Measurements from ENCODE around the gene MYCL. TPM values are rescaled to one million over a fixed set of nuclear protein-coding genes. Genes with fewer than 3 reads are reported as not detected.
"Not testable (repeated sequence)": the region's sequence is repeated elsewhere in the genome, so short reads cannot be mapped to it uniquely, and the experiment has no call there.

Gene MYCL
- total RNA-seq, 1 experiment from 2014 or later = 31.0 TPM

DNA sequence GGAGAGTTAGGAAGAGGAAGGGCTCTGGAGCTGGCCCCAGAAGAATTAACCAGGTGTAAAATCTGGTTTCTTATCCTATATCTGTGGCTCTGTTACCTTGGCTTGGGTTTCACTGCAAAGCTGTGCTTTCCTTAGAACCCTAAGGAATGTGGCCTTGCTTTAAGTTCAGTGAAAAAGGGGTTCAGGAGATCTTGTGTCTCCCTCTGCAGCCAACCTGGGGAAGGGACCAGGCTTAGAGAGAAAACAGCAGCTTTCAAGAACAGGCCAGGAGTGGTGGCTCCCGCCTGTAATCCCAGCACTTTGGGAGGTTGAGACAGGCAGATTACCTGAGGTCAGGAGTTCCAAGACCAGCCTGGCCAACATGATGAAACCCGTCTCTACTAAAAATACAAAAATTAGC, 16.1 kb upstream of the MYCL start (continued):
- TF ChIP-seq, protein P1, sequence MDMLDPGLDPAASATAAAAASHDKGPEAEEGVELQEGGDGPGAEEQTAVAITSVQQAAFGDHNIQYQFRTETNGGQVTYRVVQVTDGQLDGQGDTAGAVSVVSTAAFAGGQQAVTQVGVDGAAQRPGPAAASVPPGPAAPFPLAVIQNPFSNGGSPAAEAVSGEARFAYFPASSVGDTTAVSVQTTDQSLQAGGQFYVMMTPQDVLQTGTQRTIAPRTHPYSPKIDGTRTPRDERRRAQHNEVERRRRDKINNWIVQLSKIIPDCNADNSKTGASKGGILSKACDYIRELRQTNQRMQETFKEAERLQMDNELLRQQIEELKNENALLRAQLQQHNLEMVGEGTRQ (CRISPR knock-in tag; IDR thresholded peaks at IDR 0.05) = no peak
- no peak for TF ChIP-seq NFYB (CRISPR knock-in tag; conservative IDR thresholded peaks at IDR 0.05; ENCODE audit: low read depth)
- TF ChIP-seq FOXJ3 (CRISPR knock-in tag; IDR thresholded peaks at IDR 0.05; ENCODE audit: borderline replicate concordance) = no peak
- no peak for TF ChIP-seq ATF1 (CRISPR knock-in tag; IDR thresholded peaks at IDR 0.05)
- TF ChIP-seq, protein P2, sequence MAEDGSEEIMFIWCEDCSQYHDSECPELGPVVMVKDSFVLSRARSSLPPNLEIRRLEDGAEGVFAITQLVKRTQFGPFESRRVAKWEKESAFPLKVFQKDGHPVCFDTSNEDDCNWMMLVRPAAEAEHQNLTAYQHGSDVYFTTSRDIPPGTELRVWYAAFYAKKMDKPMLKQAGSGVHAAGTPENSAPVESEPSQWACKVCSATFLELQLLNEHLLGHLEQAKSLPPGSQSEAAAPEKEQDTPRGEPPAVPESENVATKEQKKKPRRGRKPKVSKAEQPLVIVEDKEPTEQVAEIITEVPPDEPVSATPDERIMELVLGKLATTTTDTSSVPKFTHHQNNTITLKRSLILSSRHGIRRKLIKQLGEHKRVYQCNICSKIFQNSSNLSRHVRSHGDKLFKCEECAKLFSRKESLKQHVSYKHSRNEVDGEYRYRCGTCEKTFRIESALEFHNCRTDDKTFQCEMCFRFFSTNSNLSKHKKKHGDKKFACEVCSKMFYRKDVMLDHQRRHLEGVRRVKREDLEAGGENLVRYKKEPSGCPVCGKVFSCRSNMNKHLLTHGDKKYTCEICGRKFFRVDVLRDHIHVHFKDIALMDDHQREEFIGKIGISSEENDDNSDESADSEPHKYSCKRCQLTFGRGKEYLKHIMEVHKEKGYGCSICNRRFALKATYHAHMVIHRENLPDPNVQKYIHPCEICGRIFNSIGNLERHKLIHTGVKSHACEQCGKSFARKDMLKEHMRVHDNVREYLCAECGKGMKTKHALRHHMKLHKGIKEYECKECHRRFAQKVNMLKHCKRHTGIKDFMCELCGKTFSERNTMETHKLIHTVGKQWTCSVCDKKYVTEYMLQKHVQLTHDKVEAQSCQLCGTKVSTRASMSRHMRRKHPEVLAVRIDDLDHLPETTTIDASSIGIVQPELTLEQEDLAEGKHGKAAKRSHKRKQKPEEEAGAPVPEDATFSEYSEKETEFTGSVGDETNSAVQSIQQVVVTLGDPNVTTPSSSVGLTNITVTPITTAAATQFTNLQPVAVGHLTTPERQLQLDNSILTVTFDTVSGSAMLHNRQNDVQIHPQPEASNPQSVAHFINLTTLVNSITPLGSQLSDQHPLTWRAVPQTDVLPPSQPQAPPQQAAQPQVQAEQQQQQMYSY (CRISPR knock-in tag; IDR thresholded peaks at IDR 0.05) = no peak
- TF ChIP-seq, protein P3, sequence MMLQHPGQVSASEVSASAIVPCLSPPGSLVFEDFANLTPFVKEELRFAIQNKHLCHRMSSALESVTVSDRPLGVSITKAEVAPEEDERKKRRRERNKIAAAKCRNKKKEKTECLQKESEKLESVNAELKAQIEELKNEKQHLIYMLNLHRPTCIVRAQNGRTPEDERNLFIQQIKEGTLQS (CRISPR knock-in tag; conservative IDR thresholded peaks at IDR 0.05) = no peak
- TF ChIP-seq EMX1 (CRISPR knock-in tag; IDR thresholded peaks at IDR 0.05) = no peak
- no peak for TF ChIP-seq FOXP1 (CRISPR knock-in tag; IDR thresholded peaks at IDR 0.05; ENCODE audit: borderline replicate concordance)
- no peak for TF ChIP-seq JUN (CRISPR knock-in tag; IDR thresholded peaks at IDR 0.05)
- TF ChIP-seq, protein P4, sequence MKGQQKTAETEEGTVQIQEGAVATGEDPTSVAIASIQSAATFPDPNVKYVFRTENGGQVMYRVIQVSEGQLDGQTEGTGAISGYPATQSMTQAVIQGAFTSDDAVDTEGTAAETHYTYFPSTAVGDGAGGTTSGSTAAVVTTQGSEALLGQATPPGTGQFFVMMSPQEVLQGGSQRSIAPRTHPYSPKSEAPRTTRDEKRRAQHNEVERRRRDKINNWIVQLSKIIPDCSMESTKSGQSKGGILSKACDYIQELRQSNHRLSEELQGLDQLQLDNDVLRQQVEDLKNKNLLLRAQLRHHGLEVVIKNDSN (CRISPR knock-in tag; IDR thresholded peaks at IDR 0.05) = no peak
- no peak for TF ChIP-seq ZNF317 (CRISPR knock-in tag; IDR thresholded peaks at IDR 0.05; ENCODE audit: borderline replicate concordance, low read depth)
- TF ChIP-seq, protein P5, sequence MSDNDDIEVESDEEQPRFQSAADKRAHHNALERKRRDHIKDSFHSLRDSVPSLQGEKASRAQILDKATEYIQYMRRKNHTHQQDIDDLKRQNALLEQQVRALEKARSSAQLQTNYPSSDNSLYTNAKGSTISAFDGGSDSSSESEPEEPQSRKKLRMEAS (CRISPR knock-in tag; IDR thresholded peaks at IDR 0.05) = no peak
- TF ChIP-seq, protein P6, sequence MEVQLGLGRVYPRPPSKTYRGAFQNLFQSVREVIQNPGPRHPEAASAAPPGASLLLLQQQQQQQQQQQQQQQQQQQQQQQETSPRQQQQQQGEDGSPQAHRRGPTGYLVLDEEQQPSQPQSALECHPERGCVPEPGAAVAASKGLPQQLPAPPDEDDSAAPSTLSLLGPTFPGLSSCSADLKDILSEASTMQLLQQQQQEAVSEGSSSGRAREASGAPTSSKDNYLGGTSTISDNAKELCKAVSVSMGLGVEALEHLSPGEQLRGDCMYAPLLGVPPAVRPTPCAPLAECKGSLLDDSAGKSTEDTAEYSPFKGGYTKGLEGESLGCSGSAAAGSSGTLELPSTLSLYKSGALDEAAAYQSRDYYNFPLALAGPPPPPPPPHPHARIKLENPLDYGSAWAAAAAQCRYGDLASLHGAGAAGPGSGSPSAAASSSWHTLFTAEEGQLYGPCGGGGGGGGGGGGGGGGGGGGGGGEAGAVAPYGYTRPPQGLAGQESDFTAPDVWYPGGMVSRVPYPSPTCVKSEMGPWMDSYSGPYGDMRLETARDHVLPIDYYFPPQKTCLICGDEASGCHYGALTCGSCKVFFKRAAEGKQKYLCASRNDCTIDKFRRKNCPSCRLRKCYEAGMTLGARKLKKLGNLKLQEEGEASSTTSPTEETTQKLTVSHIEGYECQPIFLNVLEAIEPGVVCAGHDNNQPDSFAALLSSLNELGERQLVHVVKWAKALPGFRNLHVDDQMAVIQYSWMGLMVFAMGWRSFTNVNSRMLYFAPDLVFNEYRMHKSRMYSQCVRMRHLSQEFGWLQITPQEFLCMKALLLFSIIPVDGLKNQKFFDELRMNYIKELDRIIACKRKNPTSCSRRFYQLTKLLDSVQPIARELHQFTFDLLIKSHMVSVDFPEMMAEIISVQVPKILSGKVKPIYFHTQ (CRISPR knock-in tag; IDR thresholded peaks at IDR 0.05) = no peak
- no peak for TF ChIP-seq ZNF423 (CRISPR knock-in tag; IDR thresholded peaks at IDR 0.05)

DNA sequence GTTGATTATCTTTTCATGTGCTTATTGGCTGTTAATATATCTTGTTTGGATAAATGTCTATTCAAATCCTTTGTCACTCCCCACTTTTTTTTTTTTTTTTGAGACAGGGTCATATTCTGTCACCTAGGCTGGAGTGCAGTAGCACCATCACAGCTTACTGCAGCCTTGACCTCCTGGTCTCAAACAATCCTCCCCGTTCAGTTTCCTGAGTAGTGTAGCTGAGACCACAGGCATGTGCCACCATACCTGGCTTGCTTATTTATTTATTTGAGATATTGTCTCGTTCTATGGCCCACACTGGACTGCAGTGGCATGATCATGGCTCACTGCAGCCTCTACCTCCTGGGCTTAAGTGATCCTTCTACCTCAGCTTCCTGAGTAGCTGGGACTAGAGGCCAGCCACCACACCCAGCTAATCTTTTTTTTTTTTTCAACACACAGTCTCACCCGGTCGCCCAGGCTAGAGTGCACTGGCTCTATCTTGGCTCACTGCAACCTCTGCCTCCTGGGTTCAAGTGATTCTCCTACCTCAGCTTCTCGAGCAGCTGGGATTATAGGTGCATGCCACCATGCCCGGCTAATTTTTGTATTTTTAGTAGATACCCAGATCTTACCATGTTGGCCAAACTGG, 13.9 kb upstream of the MYCL start:
- Mint-ChIP-seq H3K27me3 (ENCODE audit: low read depth) (no peaks in the 10 kb centered on the region), H3K4me3 (no peak overlapping the region)
- CTCF ChIA-PET = interaction anchor here (0.6 to 2.3 kb wide), 3 partner anchors 14 to 429 kb away, joined by 3 to 10 read pairs (median 7); partner anchors contain the start of gene MYCL

DNA sequence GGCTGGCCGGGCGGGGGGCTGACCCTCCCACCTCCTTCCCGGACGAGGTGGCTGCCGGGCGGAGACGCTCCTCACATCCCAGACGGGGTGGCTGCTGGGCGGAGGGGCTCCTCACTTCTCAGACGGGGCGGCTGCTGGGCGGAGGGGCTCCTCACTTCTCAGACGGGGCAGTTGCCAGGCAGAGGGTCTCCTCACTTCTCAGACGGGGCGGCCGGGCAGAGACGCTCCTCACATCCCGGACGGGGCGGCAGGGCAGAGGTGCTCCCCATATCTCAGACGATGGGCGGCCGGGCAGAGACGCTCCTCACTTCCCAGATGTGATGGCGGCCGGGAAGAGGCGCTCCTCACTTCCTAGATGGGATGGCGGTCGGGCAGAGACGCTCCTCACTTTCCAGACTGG, 11.4 kb upstream of the MYCL start:
- ATAC-seq, CTCF ChIA-PET: not testable (repeated sequence)

More for the DNA sequence above, 13.9 kb upstream of the MYCL start:
- peaks cover 10% of the 10 kb centered on the region for H3K4me1 Mint-ChIP-seq
- no peaks in the 10 kb centered on the region for H3K9me3 Mint-ChIP-seq
- ATAC-seq (no peak), DNase-seq (ENCODE audit: low spot score) (no peak)
- H3K27ac Mint-ChIP-seq = no peak overlapping the region
- TF ChIP-seq, protein P7, sequence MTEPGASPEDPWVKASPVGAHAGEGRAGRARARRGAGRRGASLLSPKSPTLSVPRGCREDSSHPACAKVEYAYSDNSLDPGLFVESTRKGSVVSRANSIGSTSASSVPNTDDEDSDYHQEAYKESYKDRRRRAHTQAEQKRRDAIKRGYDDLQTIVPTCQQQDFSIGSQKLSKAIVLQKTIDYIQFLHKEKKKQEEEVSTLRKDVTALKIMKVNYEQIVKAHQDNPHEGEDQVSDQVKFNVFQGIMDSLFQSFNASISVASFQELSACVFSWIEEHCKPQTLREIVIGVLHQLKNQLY (CRISPR knock-in tag; IDR thresholded peaks at IDR 0.05) = no peak
- TF ChIP-seq JUN (CRISPR knock-in tag; IDR thresholded peaks at IDR 0.05) = no peak
- TF ChIP-seq TEAD1 (CRISPR knock-in tag; IDR thresholded peaks at IDR 0.05) = no peak
- no peak for TF ChIP-seq IRF2 (CRISPR knock-in tag; IDR thresholded peaks at IDR 0.05; ENCODE audit: borderline replicate concordance, low read depth)
- TF ChIP-seq CREB1 (CRISPR knock-in tag; IDR thresholded peaks at IDR 0.05) = no peak
- TF ChIP-seq, protein P8, sequence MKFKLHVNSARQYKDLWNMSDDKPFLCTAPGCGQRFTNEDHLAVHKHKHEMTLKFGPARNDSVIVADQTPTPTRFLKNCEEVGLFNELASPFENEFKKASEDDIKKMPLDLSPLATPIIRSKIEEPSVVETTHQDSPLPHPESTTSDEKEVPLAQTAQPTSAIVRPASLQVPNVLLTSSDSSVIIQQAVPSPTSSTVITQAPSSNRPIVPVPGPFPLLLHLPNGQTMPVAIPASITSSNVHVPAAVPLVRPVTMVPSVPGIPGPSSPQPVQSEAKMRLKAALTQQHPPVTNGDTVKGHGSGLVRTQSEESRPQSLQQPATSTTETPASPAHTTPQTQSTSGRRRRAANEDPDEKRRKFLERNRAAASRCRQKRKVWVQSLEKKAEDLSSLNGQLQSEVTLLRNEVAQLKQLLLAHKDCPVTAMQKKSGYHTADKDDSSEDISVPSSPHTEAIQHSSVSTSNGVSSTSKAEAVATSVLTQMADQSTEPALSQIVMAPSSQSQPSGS (CRISPR knock-in tag; IDR thresholded peaks at IDR 0.05; ENCODE audit: borderline replicate concordance, low read depth) = no peak
- TF ChIP-seq, protein P9, sequence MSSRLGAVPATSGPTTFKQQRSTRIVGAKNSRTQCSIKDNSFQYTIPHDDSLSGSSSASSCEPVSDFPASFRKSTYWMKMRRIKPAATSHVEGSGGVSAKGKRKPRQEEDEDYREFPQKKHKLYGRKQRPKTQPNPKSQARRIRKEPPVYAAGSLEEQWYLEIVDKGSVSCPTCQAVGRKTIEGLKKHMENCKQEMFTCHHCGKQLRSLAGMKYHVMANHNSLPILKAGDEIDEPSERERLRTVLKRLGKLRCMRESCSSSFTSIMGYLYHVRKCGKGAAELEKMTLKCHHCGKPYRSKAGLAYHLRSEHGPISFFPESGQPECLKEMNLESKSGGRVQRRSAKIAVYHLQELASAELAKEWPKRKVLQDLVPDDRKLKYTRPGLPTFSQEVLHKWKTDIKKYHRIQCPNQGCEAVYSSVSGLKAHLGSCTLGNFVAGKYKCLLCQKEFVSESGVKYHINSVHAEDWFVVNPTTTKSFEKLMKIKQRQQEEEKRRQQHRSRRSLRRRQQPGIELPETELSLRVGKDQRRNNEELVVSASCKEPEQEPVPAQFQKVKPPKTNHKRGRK (CRISPR knock-in tag; IDR thresholded peaks at IDR 0.05; ENCODE audit: borderline replicate concordance) = no peak
- no peak for TF ChIP-seq ZNF396 (CRISPR knock-in tag; IDR thresholded peaks at IDR 0.05; ENCODE audit: borderline replicate concordance)
- no peak for TF ChIP-seq NFE2L1 (CRISPR knock-in tag; IDR thresholded peaks at IDR 0.05)
- no peak for TF ChIP-seq ETV6 (CRISPR knock-in tag; IDR thresholded peaks at IDR 0.05)
- no peak for TF ChIP-seq NR2C2 (CRISPR knock-in tag; IDR thresholded peaks at IDR 0.05)
- no peaks in the 10 kb centered on the region for H3K36me3 Mint-ChIP-seq
- POLR2A ChIA-PET = no interaction called here

More for the DNA sequence above, 11.4 kb upstream of the MYCL start:
- POLR2A ChIA-PET; H3K27ac Mint-ChIP-seq; DNase-seq (ENCODE audit: low spot score); H3K27me3 Mint-ChIP-seq (ENCODE audit: low read depth); H3K4me1 Mint-ChIP-seq; H3K36me3 Mint-ChIP-seq; H3K4me3 Mint-ChIP-seq: not testable (repeated sequence)
- H3K9me3 Mint-ChIP-seq = peaks cover 17% of the 10 kb centered on the region
